IPS-NIHi7 (cell line): ENCODE results near the gene GABRR3.

ENCODE experiments used
- DNase-seq: peaks from one replicate; pipeline ENCODE4 v3.0.0; 2012; ENCODE audit warnings: mixed read lengths; ENCODE audit errors: extremely low spot score

The GABRR3 gene

DNA sequence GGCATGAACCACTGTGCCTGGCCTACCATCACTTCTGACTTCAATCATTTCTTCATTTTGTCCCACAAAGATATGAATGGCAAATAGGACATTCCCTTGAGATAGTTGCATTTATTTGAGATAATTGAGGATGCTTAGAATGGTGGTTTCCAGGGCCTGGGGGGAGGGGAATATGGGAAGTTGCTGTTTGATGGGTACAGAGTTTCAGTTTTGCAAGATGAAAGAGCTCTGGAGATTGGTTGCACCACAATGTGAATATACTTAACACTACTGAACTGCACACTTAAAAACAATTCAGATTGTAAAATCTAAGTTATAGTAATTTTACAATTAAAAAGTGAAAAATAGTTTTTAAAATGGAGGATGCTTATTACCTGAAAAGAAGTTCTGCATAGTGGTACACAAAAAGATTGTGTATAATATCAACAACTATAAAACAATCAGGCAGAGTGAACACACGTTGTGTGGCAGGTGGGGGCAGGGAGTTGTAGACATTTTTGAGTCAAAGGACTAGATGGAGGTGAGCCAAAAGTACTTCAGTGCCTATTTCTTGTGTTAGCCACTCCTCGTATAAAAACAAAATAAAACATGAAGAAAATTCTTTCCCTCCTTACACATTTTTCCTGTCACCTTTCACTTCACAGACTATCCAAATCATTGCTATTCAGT lies 44.4 kb downstream of the GABRR3 start:
- no peak for DNase-seq

DNA sequence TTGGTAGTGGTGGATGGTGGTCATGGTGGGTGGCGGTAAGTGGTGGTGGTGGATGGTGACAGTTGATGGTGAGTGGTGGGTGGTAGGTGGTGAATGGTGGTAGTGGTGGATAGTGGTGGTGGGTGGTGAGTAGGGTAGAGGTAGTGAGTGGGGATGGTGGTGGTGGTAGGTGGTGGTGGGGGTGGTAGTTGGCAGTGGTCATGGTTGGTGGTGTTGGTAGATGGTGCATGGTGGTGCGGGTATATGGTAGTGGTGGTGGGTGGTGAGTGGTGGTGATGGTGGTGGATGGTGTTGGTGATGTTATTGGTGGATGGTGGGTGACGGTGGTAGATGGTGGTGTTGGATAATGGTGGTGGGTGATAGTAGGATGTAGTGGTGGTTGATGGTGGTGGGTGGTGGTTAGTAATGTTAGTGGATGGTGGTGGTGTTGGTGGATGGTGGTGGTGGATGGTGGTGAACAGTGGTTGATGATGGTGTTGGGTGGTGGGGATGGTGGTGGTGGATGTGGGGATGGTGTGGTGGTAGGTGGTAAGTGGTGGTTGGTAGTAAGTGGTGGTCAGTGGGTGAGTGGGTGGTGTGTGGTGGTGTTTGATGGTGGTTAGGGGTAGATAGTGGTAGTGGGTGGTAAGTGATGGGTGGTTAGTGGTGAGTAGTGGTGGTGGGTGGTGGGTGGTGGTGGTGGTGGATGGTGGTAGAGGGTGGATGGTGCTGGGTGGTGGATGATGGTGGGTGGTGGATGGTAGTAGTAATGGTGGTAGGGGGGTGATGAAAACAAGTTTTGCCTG lies 46.1 kb downstream of the GABRR3 start:
- no peak for DNase-seq

DNA sequence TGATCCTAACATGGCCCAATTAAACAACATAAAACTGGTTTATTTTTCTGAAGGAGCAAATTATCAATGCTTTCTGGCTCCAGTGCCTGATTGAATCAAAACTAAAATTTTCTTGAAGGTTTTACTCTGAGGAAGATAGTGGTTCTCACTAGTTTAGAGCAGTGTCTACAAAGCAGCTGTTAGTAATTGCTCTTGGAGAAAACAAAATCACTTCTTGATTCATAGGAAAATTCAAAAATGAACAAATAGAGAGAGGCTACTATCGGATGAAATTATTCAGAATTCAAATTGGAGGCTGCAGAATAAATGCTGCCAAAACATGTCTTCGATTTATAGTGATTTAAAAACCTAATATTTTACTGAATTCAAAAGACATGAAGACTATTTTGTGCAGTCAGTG lies 47.8 kb downstream of the GABRR3 start:
- no peak for DNase-seq

DNA sequence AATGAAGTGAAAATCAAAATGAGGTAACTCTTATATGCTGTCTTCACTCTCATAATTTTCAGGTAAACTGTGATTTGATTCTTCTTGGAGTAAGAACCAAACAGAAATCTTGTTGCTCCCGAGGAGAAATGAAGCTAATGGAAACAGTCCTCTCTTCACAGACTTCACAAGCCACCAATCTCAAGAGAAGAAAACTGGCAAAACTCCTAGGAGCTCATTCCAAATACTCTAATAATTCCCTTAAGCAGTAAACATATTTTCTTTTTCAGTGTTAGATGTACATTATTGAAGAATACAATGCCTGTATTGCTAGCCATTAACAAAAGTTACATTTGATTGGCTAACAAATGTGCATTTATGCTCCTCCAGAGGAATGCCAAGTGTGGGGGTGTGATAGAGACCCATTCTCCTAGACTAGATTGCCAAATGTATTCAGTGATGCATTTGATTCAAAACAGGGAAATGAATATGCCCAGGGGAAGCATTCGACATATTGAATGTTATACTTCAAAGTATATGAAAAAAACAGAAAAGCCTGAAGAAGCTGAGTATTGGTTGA lies 51.1 kb downstream of the GABRR3 start:
- DNase-seq, result no peak

DNA sequence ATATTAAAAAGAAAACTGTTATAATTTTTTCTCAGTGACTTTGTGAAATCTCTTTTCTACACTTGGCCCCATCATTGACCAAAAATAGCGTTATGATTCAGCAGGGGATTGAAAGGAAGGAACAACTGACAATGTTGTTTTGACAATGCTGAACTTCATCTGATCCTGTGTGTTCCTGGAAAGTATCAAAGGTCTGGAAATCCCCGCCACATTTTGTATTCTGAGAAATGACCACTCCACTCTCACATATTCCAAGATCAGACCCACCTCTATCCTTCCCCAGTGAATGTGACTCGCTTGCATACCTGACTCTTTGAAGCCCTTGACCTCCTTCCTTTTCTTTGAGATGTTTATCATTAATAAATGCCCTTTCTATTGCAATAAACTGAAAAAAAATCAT lies 53.2 kb downstream of the GABRR3 start:
- no peak for DNase-seq

DNA sequence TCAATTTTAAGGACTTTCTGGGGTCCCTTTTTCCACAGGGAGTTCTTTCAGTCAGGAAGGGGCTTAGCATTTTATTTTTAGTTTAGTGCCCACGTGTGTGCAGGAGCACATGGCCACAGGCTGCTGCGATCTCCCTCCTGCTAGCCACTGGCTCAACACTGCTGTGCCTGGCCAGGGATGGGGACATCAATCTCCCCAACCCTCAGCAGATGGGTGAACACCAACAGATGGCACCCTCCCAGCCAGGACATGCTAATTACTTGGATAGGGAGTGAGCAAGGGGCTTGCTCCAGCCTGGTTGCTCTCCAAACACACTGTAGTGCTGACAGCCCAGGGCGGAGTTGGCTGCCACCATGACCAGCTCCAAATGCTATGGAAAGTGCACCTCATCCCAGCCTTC lies 55.5 kb downstream of the GABRR3 start:
- DNase-seq, result peak; percentile 45

DNA sequence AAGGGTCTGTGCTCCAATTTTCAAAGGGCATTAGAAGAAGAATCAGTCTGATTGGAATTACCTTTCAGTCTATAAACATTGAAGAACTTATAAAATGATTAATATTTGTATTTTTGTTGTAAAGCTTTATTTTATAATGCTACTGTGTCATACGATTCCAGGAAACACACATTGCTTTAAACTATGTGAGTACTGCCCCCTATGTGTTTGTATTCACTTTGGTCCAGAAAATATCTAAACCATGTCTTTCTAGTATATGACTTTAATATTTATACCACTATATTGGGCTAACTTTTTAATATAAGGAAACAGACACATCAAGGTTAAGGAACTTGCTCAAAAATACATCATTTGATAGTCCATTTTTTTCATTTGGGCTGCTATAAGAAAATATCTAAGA lies 59.6 kb downstream of the GABRR3 start:
- DNase-seq, result no peak

DNA sequence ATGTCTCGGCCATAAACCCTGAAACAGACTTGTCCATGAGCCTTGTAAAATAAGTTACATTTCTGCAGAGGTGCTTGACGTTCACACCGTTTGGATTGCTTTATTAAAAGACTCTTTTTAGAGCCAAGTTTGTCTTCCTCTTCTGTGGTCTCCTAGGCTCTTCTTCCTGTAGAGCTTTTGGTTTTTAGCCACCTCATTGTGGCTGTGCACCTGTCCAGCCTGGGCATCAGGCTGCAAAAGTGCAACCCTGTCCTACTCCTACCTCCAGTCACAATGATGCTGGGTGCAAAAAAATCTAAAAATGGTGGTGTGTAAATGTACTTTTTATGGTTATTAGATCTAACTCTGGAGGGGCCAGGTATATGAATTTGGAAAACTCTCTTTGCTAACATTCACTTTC lies 60.1 kb downstream of the GABRR3 start:
- no peak for DNase-seq

DNA sequence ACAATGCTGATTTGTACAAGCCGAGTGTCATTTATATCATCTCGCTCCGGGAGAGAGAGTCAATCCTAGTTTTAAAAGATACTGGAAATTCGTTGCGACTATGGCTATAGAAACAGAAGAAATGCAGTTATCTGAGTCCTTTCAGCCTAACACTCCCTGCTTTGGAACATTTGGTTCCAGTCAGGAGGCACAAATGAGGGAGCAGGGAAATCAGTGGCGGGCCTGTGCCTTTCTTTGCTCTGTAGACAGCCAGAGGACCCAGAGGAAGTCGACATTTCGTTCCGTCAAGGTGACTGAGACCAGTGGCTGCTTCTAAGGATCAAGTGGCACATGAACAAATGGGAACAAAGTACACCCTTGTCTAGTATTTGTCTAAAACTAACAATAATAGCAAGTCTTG lies 62.1 kb downstream of the GABRR3 start:
- no peak for DNase-seq

DNA sequence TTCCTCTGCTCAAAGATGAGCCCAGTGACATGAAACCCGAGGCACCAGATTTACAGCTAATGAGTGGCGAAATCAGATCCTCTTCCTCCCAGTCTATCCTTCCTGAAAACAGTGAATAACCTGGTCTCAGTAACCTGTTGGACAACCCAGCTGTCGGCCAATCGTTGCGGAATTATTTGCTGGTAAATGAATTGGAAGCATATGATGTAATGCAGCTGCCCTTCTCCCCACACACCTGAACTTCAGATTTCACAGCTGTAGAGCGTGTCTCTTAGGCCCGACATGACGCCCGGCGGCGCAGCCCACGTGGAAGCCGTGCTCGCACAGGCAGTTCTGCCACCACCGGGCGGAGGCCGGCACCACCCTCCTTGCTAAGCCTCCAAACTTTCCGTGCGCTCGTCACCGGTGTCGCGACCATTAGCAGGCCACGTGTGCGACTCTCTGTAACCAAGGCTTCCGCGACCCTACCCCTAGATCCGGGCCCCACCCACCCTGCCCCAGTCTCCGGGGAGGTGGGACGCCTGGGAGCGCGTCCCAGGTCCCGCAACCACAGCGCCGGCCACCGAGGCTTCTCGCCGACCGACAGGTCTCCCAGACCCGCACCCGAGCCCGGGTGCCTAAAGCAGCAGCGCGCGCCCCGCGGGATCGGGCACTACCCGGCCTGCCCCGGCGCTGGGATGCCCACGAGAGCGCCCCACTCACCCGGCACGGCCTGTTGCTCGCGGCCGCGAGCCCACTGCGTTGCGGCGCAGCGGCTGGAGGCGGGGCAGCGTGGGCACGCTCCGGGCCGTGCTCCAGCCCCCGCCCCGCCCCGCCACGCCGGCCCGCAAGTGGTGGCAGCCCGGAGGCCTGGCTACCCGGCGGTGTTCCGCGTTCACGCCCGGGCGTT lies 63.2 kb downstream of the GABRR3 start, which contains the start of gene RIOX2:
Gene RIOX2, minus strand, starts transcription at position 753 of the 889 bp plus-strand sequence. CDS start 4,838 bp downstream, outside the sequence.
- peak; percentile 65 for DNase-seq

DNA sequence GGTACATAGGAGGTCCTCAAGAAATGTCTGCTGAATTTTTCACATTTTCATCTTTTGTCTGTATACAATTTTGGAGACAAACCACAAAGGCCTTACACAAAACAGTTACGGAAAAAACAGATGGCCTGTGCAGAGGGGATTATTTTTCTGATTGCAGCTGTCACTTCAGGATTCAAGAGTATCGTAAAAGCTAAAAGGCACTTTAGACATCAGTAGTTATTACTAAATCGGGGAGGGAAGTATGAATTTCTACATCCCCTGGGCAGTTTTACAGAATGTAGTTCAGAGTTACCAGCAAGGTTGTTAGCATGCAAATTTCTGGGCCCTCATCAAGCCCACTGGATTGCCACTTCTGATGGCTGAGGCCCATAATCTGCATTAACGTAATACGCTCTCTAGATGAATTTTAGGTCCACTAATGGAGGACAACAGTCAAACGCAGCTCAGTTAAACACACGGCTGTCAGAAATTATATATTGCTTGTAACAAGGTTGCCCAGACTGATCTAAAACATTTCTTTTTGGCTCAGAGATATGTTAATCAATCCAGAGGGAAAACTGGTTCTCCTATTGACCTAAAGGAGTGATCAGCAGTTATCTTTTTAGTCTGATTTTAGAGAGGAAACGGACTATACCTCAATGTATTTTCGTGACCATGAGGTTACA lies 64.0 kb downstream of the GABRR3 start:
- no peak for DNase-seq

DNA sequence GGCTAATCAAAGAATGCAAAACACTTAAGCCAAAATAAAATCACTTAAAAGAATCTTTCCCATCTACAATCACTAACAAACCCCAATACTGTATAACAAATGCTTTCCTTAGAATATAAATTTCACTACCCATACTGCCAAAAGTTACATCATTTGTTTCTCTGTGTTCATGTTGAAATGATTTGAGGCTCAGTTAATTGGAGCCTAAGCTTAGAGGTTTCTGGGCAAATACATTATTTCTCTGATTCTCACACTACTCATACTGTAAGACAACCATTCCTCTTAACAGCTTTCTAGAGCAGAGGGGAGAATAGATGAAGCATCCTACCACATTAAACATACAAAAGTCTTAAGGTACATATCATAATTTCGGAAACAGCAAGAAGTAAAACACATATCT lies 65.0 kb downstream of the GABRR3 start:
- no peak for DNase-seq

DNA sequence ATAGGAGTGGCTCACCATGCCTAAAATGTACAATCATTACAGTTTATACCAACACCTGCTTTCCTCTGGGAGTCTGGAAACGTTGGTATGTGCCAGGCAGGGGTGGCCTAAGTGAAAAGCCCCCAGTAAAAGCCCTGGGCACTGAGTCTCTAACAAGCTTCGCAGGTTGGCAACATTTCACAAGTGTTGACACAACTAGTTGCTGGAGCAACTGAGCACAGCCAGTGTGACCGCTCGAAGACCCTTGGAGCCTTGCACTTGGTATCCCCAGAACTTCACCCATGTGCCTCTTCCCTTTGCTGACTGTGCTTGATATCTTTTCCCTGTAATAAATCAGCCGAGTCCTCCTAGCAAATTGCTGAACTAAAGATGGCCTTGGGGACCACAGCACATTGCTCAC lies 65.6 kb downstream of the GABRR3 start:
- no peak for DNase-seq

DNA sequence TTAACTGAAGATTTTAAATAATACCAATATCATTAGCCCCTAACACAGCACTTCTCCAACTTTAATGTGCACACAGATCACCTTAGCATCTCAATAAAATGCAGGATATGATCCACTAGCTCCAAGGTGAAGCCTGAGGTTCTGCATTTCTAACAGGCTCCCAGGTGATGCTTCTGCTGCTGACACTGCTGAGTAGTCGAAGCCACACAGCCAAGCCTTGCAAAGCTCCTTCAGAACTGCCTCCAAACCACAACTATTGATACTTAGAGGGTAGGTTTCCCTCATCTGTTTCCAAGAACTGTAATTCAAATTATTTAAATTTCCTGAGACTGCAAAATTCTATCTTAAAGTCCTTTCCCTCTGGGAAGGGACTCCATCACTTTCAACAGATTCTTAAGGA lies 66.7 kb downstream of the GABRR3 start:
- DNase-seq, result no peak

DNA sequence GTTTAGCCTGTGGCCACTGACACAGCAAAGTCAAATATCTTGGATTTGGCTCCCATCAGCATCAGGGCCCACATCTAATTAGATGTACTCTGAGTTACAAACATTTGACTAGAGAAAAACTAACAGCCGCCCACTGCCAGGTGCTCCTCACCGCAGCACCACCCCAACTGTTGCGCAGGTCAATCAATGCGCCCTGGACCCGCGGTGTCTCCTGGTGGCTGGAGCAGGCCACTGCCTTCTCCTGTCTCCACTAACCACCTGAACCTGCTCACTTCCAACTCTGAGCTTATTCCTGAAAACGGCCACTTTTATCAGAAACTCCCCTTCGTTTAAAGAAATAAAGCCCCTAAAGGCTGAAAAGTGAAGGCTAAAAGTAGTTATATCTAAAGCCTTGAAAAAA lies 67.1 kb downstream of the GABRR3 start:
- peak; percentile 43 for DNase-seq

DNA sequence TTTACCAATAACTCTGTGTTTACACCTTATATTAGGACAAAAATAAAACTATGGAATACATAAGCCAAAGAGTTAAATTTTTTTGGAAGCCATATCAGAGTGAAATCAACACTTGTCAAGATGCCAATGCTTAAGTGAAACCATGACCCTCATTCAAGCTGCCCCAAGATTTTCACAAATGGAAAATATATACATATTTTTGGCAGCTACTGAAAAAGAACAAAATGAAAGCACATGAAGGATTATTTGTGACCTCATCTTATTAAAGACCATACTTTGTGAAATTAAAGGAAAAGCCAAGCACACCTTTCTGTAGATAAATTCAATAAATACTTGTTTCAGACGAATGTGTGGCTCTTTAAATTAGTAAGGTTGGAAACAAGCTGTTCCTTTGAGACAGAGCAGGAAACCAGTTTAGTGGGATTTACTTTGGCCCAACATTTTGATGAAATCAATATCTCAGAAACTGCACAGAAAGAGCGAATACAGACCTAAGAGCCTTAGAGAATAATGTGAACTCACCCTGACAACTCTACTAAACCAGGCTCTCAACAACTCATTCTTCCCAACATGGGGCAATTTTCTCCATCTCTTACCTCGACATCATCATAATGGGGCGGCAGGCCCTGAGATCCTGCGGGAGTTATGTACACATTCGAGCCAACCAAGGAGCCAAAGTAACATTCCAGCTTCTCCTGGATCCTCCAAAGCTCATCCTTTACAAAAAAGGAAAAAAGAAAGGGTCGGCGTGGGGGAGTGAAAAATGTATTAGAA lies 73.9 kb downstream of the GABRR3 start:
- no peak for DNase-seq

DNA sequence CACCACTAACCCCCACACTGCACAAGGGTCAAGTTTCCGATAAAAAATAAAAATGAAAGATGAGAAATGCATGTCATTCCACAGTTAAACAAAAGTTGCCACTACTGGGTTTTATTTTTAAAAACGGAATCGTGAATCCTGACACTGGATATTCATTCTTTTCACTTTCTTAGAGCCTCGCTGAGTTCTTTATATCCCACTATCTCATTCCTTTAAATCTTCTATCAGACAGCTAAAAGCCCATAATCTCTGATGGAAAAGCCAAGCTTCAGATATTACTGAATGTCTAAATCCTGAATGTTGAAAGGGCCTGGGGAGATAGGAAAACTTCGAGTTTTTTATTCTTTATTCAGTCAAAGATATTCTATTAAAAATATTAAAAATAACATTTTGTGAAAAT lies 74.6 kb downstream of the GABRR3 start:
- no peak for DNase-seq

DNA sequence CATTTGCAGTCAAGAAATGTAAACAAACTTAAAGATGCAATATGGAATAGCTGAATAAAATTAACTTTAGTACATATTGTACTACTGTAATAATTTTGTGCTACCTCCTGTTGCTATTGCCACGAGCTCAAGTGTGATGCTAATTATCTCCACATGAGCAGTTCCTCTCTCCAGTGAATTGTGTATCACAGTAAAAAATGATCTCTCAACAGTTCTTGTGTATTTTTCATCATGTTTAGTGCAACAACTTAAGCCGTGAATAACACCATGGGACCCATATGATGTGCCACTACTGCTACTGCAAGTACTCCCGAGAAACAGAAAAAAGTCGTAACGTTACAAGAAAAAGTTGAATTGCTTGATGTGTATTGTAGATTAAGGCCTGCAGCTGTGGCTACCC lies 75.2 kb downstream of the GABRR3 start:
- no peak for DNase-seq

DNA sequence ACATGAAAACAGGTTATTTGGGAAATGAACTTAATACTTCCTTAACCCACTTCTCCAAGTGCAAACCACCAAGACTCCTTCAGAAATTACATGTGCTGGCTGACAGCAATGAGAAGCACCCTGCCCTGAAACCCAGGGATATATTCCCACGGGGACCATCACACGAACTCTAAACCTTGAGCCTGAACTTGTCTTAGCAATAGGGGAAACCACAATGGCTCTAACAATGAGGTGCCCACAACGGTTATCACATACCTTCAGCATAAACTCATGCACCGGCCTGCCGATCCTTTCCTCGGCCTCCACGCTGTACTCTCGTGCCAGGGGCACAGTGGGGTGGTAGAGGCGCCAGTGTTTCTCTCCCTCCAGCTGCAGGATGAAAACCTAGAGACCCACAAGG lies 76.3 kb downstream of the GABRR3 start:
- no peak for DNase-seq

DNA sequence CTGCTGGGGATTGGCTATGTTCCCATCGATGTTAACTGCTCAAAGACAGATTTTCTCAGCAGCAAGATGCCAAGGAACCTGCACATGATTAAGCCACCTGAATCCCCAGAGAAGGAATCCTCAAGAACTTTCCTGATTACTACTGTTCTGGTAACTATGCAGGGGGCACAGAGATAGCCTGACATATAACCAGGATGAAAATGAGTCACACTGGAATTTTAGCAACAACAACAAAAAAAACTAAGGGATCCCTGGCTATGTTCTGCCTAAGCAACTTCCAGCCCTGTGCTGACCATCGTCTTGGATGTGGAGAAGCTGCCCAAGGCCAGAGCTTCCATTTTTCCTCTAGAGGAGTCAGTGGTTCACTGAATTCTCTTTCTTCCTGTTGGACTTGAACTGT lies 76.7 kb downstream of the GABRR3 start:
- DNase-seq, result no peak
